Testis (tissue), 5 donors: ENCODE data around the gene DGKB. TPM values are rescaled to one million over a fixed set of nuclear protein-coding genes. Genes with fewer than 3 reads are reported as not detected.

ENCODE experiments used
- DNase-seq: peaks from one replicate; pipeline ENCODE4 v3.0.0-alpha.2; 2019
- H3K27ac ChIP-seq, 2 donors: fragments of 200-600 bp; sonication (generic); one replicate each; pipeline ENCODE4 v1.5.1; 2019
- H3K27me3 ChIP-seq: fragments of 200-600 bp; sonication (generic); one replicate; pipeline ENCODE4 v1.5.1; 2019
- H3K36me3 ChIP-seq: fragments of 200-600 bp; sonication (generic); one replicate; pipeline ENCODE4 v1.5.1; 2017; ENCODE audit warnings: low read depth; ENCODE audit errors: missing control alignments
- H3K4me1 ChIP-seq: fragments of 200-600 bp; sonication (generic); one replicate; pipeline ENCODE4 v1.5.1; 2019
- H3K4me3 ChIP-seq, 2 donors: fragments of 200-600 bp; sonication (generic); one replicate each; pipeline ENCODE4 v1.5.1; 2017 to 2019
- H3K9me3 ChIP-seq: fragments of 200-600 bp; sonication (generic); one replicate; pipeline ENCODE4 v1.5.1; 2017
- CTCF ChIP-seq, 3 experiments: fragments of 450-650 bp in 2 of 3; fragments of 200-600 bp in 1 of 3; sonication (generic) in 1 of 3; IDR thresholded peaks; one replicate each; pipeline ENCODE4 v1.5.1; 2016 to 2019; ENCODE audit warnings: antibody characterized with exemption in 3 of 3, mild to moderate bottlenecking in 2 of 3, moderate library complexity in 1 of 3
- POLR2A ChIP-seq: fragments of 450-650 bp; IDR thresholded peaks from one replicate; pipeline ENCODE4 v1.6.1; 2017; ENCODE audit warnings: antibody characterized with exemption, mild to moderate bottlenecking, moderate library complexity
- WGBS, 2 donors: methylation state at CpG; one replicate each; pipeline ENCODE4 v1.1.5; 2018; 5-methylcytosine and 5-hydroxymethylcytosine counted together
- intact Hi-C: fragments of 100-400 bp; cut with DNase I; formaldehyde crosslinking; loops from one replicate; pipeline ENCODE4 v1.15.1; 2023; ENCODE audit warnings: low total_unique reads
- long read RNA-seq, 2 donors: transcript quantifications; one replicate each; lab custom pipeline, GENCODE V29; 2026
- polyA plus RNA-seq: library from polyadenylated mRNA; stranded (reverse); fragments of 350-450 nt; fragmentation: Illumina TruSeq; extraction: RNeasy Lipid Tissue Mini Kit (QIAGEN cat#74804); gene quantifications from one replicate; pipeline ENCODE4 v1.2.3, GENCODE V29; 2014; ENCODE audit warnings: low read depth, low replicate concordance; ENCODE audit not compliant: insufficient read depth
- total RNA-seq, 2 donors: library from RNA; depleted of rRNA; stranded (reverse); fragments of >200 nt; gene quantifications; one replicate each; pipeline ENCODE4 v1.2.3, GENCODE V29; 2016

The DGKB gene
- total RNA-seq (1 to 10 TPM in 1 of 2 donors, under 1 TPM in 1; 0.55 to 1.1 TPM), polyA plus RNA-seq (0.17 TPM)
- long read RNA-seq, donor 1 = 0 reads
- long read RNA-seq, donor 2 = 0 reads

DNA sequence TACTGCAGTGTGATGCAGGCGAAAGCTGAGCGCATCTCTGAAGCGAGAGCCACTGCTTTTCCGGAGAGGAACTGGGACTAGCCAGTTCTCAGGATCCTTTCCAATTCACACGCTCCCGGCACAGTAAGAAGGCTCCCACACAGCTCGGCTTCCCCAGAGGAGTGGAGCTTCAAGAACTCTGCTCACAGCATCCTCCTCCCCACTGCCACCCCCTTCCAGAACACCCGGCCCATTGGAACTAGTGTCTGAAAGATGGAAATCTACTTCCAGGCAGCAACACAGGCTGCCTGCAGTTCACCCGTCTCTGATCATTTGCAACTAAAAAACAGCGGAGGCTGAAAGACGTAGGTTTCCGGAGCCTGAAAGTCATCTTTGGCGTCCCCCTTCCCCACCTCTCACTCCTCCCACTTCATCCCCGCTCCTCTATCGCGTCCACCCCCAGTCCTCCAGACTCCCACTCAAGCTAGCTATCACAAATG, at the start of gene DGKB:
Gene DGKB, minus strand, starts transcription at position 163 of the 479 bp plus-strand sequence.
- Histone ChIP-seq H3K36me3 (no peaks in the 10 kb centered on the region), H3K4me1 (no peaks in the 10 kb centered on the region), H3K9me3 (no peaks in the 10 kb centered on the region), H3K4me3 (peak within 1 kb of the TSS in 1 of 2 donors; percentile 12), H3K27me3 (no peaks in the 10 kb centered on the region), H3K27ac (no peak within 1 kb of the TSS)
- TF ChIP-seq POLR2A (no peak), CTCF (IDR thresholded peaks at IDR 0.05) (no peak)
- DNase-seq = peak; percentile 28
- 2% methylated on average over 16 of the region's 16 CpGs for WGBS, 2 donors
- intact Hi-C loops = no loop called here

DNA sequence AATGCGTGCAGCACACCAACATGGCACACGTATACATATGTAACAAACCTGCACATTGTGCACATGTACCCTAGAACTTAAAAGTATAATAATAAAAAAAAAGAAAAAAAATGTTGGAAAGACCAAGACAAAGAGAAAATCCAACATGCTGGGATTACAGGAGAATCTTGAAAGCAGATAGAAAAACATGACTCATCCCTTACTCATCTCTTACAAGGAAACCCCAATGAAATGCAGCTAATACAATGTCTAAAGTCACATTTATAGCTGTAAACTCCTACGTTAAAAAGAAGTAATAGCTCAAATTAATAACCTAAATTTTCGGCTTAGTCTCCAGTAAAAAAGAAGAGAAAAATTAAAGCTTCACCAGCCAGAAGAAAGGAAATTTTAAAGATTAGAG, 47.5 kb upstream of the DGKB start:
- Histone ChIP-seq H3K4me1 (no peaks in the 10 kb centered on the region), H3K9me3 (no peaks in the 10 kb centered on the region), H3K36me3 (no peaks in the 10 kb centered on the region), H3K27me3 (no peaks in the 10 kb centered on the region), H3K27ac (no peak overlapping the region), H3K4me3 (no peak overlapping the region)
- DNase-seq = no peak
- intact Hi-C loops = no loop called here
- TF ChIP-seq POLR2A (no peak), CTCF (IDR thresholded peaks at IDR 0.05) (no peak)
- 94% methylated on average over 4 of the region's 4 CpGs for WGBS, 2 donors

- intact Hi-C loops = no loop called here
- no peaks in the 10 kb centered on the region for H3K4me1 ChIP-seq
- no peaks in the 10 kb centered on the region for H3K9me3 ChIP-seq
- no peak for TF ChIP-seq CTCF (IDR thresholded peaks at IDR 0.05)
- H3K4me3 ChIP-seq = no peak overlapping the region
- no peak for DNase-seq
- no peak overlapping the region for H3K27ac ChIP-seq
- no peaks in the 10 kb centered on the region for H3K27me3 ChIP-seq
- 74 to 80% methylated on average over 1 of the region's 1 CpG for WGBS, 2 donors
- no peaks in the 10 kb centered on the region for H3K36me3 ChIP-seq
Observed at GRCh38 chr7:14938181-14938580, 35.6 kb upstream of the DGKB start.

- WGBS, 2 donors = 96 to 100% methylated on average over 1 of the region's 1 CpG
- Histone ChIP-seq H3K36me3 (no peaks in the 10 kb centered on the region), H3K27ac (no peak overlapping the region), H3K27me3 (no peaks in the 10 kb centered on the region), H3K4me1 (no peaks in the 10 kb centered on the region), H3K9me3 (no peaks in the 10 kb centered on the region), H3K4me3 (no peak overlapping the region)
- no peak for DNase-seq
- TF ChIP-seq POLR2A (no peak), CTCF (IDR thresholded peaks at IDR 0.05) (no peak)
- intact Hi-C loops = no loop called here
Observed at GRCh38 chr7:14937581-14937980, 35.0 kb upstream of the DGKB start.

- intact Hi-C loops = no loop called here
- WGBS, 2 donors = 40 to 48% methylated on average over 5 of the region's 5 CpGs
- Histone ChIP-seq H3K9me3 (no peaks in the 10 kb centered on the region), H3K36me3 (no peaks in the 10 kb centered on the region), H3K4me3 (no peak overlapping the region), H3K4me1 (no peaks in the 10 kb centered on the region), H3K27me3 (no peaks in the 10 kb centered on the region), H3K27ac (no peak overlapping the region)
- no peak for TF ChIP-seq CTCF (IDR thresholded peaks at IDR 0.05)
- TF ChIP-seq POLR2A = no peak
- DNase-seq = no peak
Observed at GRCh38 chr7:14936554-14936953, 34.0 kb upstream of the DGKB start.
